GM12864 (cell line): ENCODE measurements around the gene SRRM4.

ENCODE experiments used
- DNase-seq: peaks from one replicate; pipeline ENCODE4 v3.0.0-alpha.2; 2011; ENCODE audit warnings: low read depth
- H3K4me3 ChIP-seq: 2 replicates; pipeline ENCODE4 v1.5.1; 2011; ENCODE audit warnings: mild to moderate bottlenecking, low read depth, low read length, control low read depth
- CTCF ChIP-seq: IDR thresholded peaks from 2 replicates; pipeline ENCODE4 v1.5.1; 2011; ENCODE audit warnings: low read depth, mild to moderate bottlenecking, moderate library complexity, low read length, control low read depth, inconsistent platforms; ENCODE audit errors: missing control alignments

SRRM4 gene

GRCh38 chr12:119050663-119051062, 69.3 kb downstream of the SRRM4 start:
- no peak for DNase-seq
- no peak for TF ChIP-seq CTCF
- no peak overlapping the region for H3K4me3 ChIP-seq

DNA sequence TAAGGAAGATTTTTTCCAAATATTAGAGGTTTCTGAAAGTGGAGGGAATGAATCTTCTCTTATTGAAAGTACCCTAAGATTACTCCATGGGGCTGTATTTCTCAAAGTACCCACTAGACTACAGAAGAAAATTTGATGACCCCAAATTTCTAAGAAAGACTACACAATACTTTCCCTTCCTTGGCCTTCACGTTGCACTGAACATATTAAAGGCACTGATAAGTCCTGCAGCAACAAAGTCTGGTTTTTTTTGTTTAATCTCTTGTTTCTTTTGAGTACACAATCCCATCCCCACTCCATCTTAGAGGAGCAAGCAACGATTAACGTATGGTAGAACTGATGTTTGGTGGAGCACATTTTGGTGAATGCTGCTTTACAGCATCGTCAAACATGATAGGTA, 70.1 kb downstream of the SRRM4 start:
- TF ChIP-seq CTCF = no peak
- H3K4me3 ChIP-seq = no peak overlapping the region
- no peak for DNase-seq

DNA sequence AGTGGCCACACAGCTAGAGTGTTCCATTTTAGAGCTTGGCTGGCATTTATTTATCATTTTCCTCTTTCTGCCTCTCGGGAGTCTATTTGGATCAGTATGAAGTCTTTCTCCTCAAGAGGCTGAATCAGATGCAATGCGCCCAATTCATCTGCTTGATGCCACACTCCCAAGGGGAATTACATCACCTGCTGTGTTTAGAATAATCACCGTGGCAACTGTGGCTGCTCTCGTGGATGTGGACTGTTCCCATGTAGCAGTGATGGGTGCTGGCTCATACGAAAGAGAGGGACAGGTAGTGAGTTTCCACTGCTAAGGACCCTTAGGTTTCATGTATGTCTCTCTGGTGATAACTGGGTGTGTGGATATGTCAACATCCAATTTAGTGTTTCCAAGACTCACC, 70.7 kb downstream of the SRRM4 start:
- no peak for TF ChIP-seq CTCF
- no peak for DNase-seq
- H3K4me3 ChIP-seq = no peak overlapping the region

GRCh38 chr12:119055977-119056376, 74.6 kb downstream of the SRRM4 start:
- no peak for DNase-seq
- H3K4me3 ChIP-seq = no peak overlapping the region
- TF ChIP-seq CTCF = no peak

DNA sequence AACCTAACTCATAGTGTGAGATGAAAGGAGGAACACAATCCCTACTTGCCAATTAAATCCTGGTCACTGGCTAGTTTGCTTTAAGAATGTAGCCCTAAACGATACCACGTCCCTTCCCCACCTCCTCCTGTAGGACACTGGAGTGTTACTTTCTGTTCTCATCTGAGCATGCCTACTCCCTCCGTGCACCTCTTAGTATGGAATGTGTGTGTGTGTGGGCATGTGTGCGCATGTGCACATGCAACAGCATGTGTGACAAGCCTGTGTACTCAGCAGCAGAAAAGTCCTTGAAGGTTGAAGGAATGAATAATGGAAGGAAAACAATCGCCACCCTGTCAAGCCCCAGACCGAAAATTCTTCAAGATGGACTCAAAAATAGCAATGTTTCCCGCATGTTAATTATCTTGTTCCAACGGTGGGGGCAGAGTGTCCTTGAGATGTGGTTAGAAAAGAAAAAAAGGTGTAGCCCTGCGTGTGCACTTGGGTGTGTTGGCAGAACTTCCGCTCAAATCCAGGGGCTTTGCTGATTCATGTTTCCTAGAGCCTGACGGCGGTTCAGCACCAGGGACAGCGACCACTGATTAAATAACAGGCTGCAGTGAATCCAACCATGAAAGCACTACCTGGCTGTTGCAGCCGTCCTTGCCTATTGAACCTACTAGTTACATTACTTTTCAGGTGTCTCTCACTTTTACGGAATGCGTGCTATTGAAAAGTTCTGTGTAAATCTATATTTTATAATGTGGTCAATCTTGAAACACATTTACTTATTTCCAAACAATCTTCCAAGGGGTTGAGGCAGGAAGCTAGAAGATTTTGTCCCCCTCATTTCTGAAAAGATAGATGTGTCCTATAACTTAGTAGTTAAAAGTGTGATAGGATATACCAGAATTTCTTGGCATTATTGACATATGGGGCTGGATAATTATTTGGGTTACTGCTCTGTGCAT, 79.8 kb downstream of the SRRM4 start:
- DNase-seq = no peak
- TF ChIP-seq CTCF = no peak
- no peak overlapping the region for H3K4me3 ChIP-seq

- H3K4me3 ChIP-seq = no peak overlapping the region
- TF ChIP-seq CTCF = no peak
- no peak for DNase-seq
Measured at GRCh38 chr12:119068129-119068856, 87.0 kb downstream of the SRRM4 start.
